ENCODE results near the gene TMEM9B.

Gene TMEM9B

DNA sequence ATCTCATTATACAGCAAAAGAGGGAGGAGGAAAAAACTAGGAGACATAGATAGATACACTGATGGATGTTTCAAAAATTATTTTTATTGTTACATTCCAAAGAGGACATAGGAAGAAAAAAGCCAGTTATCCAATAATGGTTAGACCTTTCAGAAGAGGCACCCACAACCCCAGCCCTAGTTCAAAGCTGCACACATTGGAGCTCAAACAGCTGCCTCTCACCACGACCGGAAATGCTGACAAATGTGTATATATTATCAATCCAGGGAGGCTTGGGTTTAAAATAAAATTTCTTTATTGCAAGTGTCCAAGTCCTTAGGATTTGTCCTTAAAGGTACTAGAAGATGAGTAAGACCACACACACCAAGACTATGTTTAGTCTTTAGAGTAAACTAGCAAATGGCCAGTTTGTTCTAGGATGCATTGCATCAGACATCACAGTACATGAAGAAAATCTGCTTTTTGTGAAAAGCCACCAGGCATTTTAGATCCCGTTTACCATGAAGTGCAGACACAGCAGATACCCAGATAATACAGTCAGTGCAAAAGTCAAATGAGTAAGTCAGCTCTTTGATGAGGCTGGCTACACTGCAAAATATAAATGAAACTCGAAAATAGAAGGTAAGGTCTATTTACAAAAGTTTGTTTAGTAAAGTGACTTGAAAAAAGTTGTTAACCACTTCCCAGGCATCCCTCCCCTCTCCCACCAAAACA is 16.9 kb downstream of the TMEM9B start:
- TF ChIP-seq FOXP2 (optimal IDR thresholded peaks at IDR 0.05; ENCODE audit: borderline replicate concordance, extremely low read depth, extremely low read length, insufficient read depth), result no peak
- TF ChIP-seq TAF1 (IDR thresholded peaks at IDR 0.05; ENCODE audit: borderline replicate concordance, insufficient read depth, low read length), result no peak
- no peak for TF ChIP-seq SIN3A (IDR thresholded peaks at IDR 0.05; ENCODE audit: borderline replicate concordance, insufficient read depth, low read length)
- no peak for TF ChIP-seq REST (IDR thresholded peaks at IDR 0.05; ENCODE audit: insufficient read depth in 1 of 2, low read depth in 2 of 2, low read length in 2 of 2)
- TF ChIP-seq POLR2AphosphoS5 (IDR thresholded peaks at IDR 0.05; ENCODE audit: low read depth, low read length), result no peak

DNA sequence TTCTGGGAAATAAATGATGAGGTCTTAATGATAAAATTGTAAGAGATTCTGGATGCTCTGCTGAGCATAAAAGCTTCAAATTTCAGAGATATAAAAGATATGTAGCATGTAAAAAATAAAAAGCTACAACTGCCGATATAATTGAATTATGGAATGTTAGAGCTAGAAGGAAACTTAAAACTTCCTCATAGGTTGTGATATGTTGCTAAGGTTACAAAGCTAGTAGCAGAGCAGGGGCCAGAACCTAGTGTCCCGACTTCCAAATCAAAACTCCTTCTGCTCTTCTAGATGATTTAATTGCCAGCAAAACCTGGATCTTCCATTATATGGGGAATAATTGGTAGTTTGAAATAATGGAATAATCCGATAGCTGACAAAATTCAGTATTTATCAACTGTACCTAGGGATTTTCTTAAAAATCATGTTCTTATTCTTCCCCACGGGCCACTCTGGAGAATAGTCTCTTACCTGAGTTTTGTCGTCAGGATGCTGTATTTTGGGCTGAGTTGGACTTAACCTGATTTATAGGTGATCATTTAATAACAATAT is 21.6 kb downstream of the TMEM9B start, which contains the start of gene ASCL3:
TSS of gene ASCL3 (minus strand) at position 499 of the 549 bp plus-strand sequence. CDS start 4,855 bp downstream, outside the sequence.
- TF ChIP-seq TAF1 (IDR thresholded peaks at IDR 0.05; ENCODE audit: borderline replicate concordance, insufficient read depth, low read length) (no peak), REST (IDR thresholded peaks at IDR 0.05; ENCODE audit: insufficient read depth in 1 of 2, low read depth in 2 of 2, low read length in 2 of 2) (no peak), SIN3A (IDR thresholded peaks at IDR 0.05; ENCODE audit: borderline replicate concordance, insufficient read depth, low read length) (no peak), FOXP2 (optimal IDR thresholded peaks at IDR 0.05; ENCODE audit: borderline replicate concordance, extremely low read depth, extremely low read length, insufficient read depth) (no peak), POLR2AphosphoS5 (IDR thresholded peaks at IDR 0.05; ENCODE audit: low read depth, low read length) (no peak)

- TF ChIP-seq TAF1 (IDR thresholded peaks at IDR 0.05; ENCODE audit: borderline replicate concordance, insufficient read depth, low read length) (no peak), REST (IDR thresholded peaks at IDR 0.05; ENCODE audit: insufficient read depth in 1 of 2, low read depth in 2 of 2, low read length in 2 of 2) (no peak)
Measured at GRCh38 chr11:8941341-8942103, 22.7 kb downstream of the TMEM9B start.

DNA sequence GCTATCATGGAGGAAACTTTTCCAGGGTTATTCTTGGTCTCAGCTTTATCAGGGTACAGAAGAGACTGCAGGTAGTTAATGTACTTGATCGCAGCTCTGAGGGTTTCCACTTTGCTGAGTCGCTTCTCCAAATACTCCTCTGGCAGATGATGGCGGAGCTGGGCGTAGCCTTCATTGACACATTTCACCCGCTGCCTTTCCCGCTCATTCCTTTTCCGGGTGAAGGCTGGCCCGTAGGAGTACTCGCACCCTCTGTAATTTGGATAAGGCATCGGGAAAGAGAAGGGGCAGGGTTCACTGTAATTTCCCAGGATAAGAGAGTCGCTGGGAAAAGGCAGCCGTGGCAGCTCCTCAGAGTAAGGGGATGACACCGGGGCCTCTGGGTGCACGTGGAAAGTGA is 26.6 kb downstream of the TMEM9B start:
- no peak for TF ChIP-seq SIN3A (IDR thresholded peaks at IDR 0.05; ENCODE audit: borderline replicate concordance, insufficient read depth, low read length)

DNA sequence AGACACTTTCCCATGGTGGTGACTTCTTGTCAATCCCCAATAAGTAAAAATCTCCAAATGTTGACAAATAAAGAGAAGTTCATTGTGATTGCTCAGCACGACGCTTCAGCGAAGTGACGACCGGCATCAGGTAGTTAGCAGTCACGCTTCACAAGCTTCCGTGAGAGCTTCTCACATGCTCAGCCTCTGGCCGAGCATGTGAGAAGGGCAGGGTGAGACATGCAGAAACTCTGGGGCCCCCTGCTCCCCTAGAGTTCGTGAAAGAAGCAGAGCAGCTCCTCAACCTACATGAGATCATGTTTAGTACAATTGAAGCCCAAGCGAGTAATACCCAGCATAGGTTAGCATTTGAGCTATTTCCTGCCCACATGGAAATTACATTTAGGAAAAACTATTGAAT is 27.1 kb downstream of the TMEM9B start:
- TF ChIP-seq REST (IDR thresholded peaks at IDR 0.05; ENCODE audit: insufficient read depth in 1 of 2, low read depth in 2 of 2, low read length in 2 of 2) (no peak), TAF1 (IDR thresholded peaks at IDR 0.05; ENCODE audit: borderline replicate concordance, insufficient read depth, low read length) (no peak), SIN3A (IDR thresholded peaks at IDR 0.05; ENCODE audit: borderline replicate concordance, insufficient read depth, low read length) (no peak), POLR2AphosphoS5 (IDR thresholded peaks at IDR 0.05; ENCODE audit: low read depth, low read length) (no peak), FOXP2 (optimal IDR thresholded peaks at IDR 0.05; ENCODE audit: borderline replicate concordance, extremely low read depth, extremely low read length, insufficient read depth) (no peak)

Data from PFSK-1 (cell line).